ENCODE data around the gene SLC23A2.
"Not testable (repeated sequence)": the region's sequence is repeated elsewhere in the genome, so short reads cannot be mapped to it uniquely, and the experiment has no call there.

DNA sequence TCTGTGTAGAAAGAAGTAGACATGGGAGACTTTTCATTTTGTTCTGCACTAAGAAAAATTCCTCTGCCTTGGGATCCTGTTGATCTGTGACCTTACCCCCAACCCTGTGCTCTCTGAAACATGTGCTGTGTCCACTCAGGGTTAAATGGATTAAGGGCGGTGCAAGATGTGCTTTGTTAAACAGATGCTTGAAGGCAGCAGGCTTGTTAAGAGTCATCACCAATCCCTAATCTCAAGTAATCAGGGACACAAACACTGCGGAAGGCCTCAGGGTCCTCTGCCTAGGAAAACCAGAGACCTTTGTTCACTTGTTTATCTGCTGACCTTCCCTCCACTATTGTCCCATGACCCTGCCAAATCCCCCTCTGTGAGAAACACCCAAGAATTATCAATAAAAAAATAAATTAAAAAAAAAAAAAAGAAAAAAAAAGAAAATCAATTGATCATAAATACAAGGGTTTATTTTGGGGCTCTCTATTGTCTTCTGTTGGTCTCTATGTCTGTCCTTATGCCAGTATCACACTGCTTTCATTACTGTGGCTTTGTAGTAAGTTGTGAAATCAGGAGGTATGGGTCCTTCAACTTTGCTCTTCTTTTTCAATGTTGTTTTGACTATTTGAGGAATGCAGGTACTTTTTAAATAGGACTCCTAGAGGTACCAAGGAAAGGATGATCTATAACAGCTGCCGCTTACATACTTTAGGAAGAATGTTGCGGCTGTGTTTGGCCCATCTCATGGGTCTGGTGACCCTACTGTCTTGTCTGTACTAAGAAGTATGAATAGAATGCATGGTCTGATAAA, 27.1 kb upstream of the SLC23A2 start:
- TF ChIP-seq YY1 (IDR thresholded peaks at IDR 0.05; ENCODE audit: insufficient read depth, insufficient read length); ZNF274 (IDR thresholded peaks at IDR 0.05; ENCODE audit: low read depth, low read length): not testable (repeated sequence)

Measured in NT2/D1 (cell line).